ENCODE measurements around the gene TMEM263. TPM values are rescaled to one million over a fixed set of nuclear protein-coding genes. Genes with fewer than 3 reads are reported as not detected.
A peak's percentile ranks its signal among the peaks of the same experiment; 100 is the strongest.

TMEM263 gene
- total RNA-seq (10 to 100 TPM; 26.7 to 38.1 (median 33.0) TPM), polyA plus RNA-seq (10 to 100 TPM in 2 of 3 donors, 1 to 10 TPM in 1; 9.6 to 15.8 (median 14.0) TPM)
- long read RNA-seq, donor 1, transcript TMEM263-201 (4 exons, 3,362 nt): major isoform, 12 of 17 reads
- long read RNA-seq, donor 1, partial matches to known transcripts: 0 of 17 reads
- long read RNA-seq, donor 1, other reads (novel, unspliced or antisense): 0 of 17 reads
- long read RNA-seq, donor 2, partial matches to known transcripts: 59 of 65 reads
- long read RNA-seq, donor 2, other reads (novel, unspliced or antisense): 0 of 65 reads

- peak; percentile 97 for DNase-seq
- H3K4me1 ChIP-seq: peaks cover 10 to 58% (median 30%) of the 10 kb centered on the region in 6 donors
- no peaks in the 10 kb centered on the region for H3K9me3 ChIP-seq
- 0 to 1% (median 1%) methylated on average over 35 to 88 of the region's 88 CpGs for WGBS, 5 donors
- peak within 1 kb of the TSS; percentile 86 to 97 (median 95) for H3K27ac ChIP-seq
- intact Hi-C loops (cut with DNase I; ENCODE audit: low total_unique reads): no loop called here
- TF ChIP-seq POLR2AphosphoS5 (IDR thresholded peaks at IDR 0.05) (peak; percentile 89 to 94 (median 90)), POLR2A (IDR thresholded peaks at IDR 0.05) (peak in 2 of 3 donors; percentile 16 to 89), CTCF (IDR thresholded peaks at IDR 0.05 in 8 of 11, conservative IDR thresholded peaks at IDR 0.05 in 3 of 11) (peak in 2 of 11 experiments; percentile 9 to 30)
- H3K27me3 ChIP-seq (replicated peaks in 1 of 7): no peaks in the 10 kb centered on the region
- no peaks in the 10 kb centered on the region for H3K36me3 ChIP-seq
- peak within 1 kb of the TSS; percentile 72 to 97 (median 88) for H3K4me3 ChIP-seq
These were observed at the start of gene TMEM263 for GRCh38 chr12:106955377-106956047. Gene TMEM263 (plus strand): TSS chr12:106955907. CDS start chr12:106967117, 11,210 bp downstream.

- Histone ChIP-seq H3K27ac (no peak overlapping the region), H3K4me1 (peaks cover 0 to 29% (median 19%) of the 10 kb centered on the region in 6 donors), H3K27me3 (replicated peaks in 1 of 7) (peaks cover 0 to 96% (median 41%) of the 10 kb centered on the region in 7 donors), H3K9me3 (peaks cover 0 to 2% (median 0%) of the 10 kb centered on the region in 8 donors), H3K4me3 (no peak overlapping the region), H3K36me3 (no peaks in the 10 kb centered on the region)
- no peak for DNase-seq
- 56 to 78% (median 70%) methylated on average over 2 of the region's 2 CpGs for WGBS, 5 donors
- intact Hi-C loops (cut with DNase I; ENCODE audit: low total_unique reads): no loop called here
- no peak for TF ChIP-seq POLR2A (IDR thresholded peaks at IDR 0.05)
- no peak for TF ChIP-seq CTCF (IDR thresholded peaks at IDR 0.05 in 8 of 11, conservative IDR thresholded peaks at IDR 0.05 in 3 of 11)
- no peak for TF ChIP-seq POLR2AphosphoS5 (IDR thresholded peaks at IDR 0.05)
These were observed 49.0 kb upstream of the TMEM263 start for GRCh38 chr12:106906715-106907114.

- H3K36me3 ChIP-seq: no peaks in the 10 kb centered on the region
- H3K27me3 ChIP-seq (replicated peaks in 1 of 7): peaks cover 0 to 96% (median 45%) of the 10 kb centered on the region in 7 donors
- DNase-seq: no peak
- peaks cover 0 to 29% (median 19%) of the 10 kb centered on the region in 6 donors for H3K4me1 ChIP-seq
- intact Hi-C loops (cut with DNase I; ENCODE audit: low total_unique reads): no loop called here
- no peak overlapping the region for H3K27ac ChIP-seq
- 37 to 47% (median 43%) methylated on average over 5 of the region's 5 CpGs for WGBS, 5 donors
- peak in 2 of 11 experiments; percentile 14 to 25 for TF ChIP-seq CTCF (IDR thresholded peaks at IDR 0.05 in 8 of 11, conservative IDR thresholded peaks at IDR 0.05 in 3 of 11)
- no peak for TF ChIP-seq POLR2AphosphoS5 (IDR thresholded peaks at IDR 0.05)
- no peak for TF ChIP-seq POLR2A (IDR thresholded peaks at IDR 0.05)
- peaks cover 0 to 2% (median 0%) of the 10 kb centered on the region in 8 donors for H3K9me3 ChIP-seq
- no peak overlapping the region for H3K4me3 ChIP-seq
These were observed 48.3 kb upstream of the TMEM263 start for GRCh38 chr12:106907411-106907810.

- peaks cover 0 to 26% (median 19%) of the 10 kb centered on the region in 6 donors for H3K4me1 ChIP-seq
- peaks cover 0 to 2% (median 0%) of the 10 kb centered on the region in 8 donors for H3K9me3 ChIP-seq
- DNase-seq: no peak
- 65 to 86% (median 71%) methylated on average over 4 of the region's 4 CpGs for WGBS, 5 donors
- peaks cover 0 to 96% (median 45%) of the 10 kb centered on the region in 7 donors for H3K27me3 ChIP-seq (replicated peaks in 1 of 7)
- no peaks in the 10 kb centered on the region for H3K36me3 ChIP-seq
- intact Hi-C loops (cut with DNase I; ENCODE audit: low total_unique reads): no loop called here
- no peak overlapping the region for H3K27ac ChIP-seq
- TF ChIP-seq POLR2A (IDR thresholded peaks at IDR 0.05): no peak
- no peak for TF ChIP-seq CTCF (IDR thresholded peaks at IDR 0.05 in 8 of 11, conservative IDR thresholded peaks at IDR 0.05 in 3 of 11)
- TF ChIP-seq POLR2AphosphoS5 (IDR thresholded peaks at IDR 0.05): no peak
- H3K4me3 ChIP-seq: no peak overlapping the region
These were observed 47.9 kb upstream of the TMEM263 start for GRCh38 chr12:106907846-106908245.

Measured in spleen (tissue), 13 donors.